ENCODE measurements around the gene OR2Z1. TPM values are rescaled to one million over a fixed set of nuclear protein-coding genes. Genes with fewer than 3 reads are reported as not detected.

OR2Z1 gene
- not detected in 5 replicates for total RNA-seq (2022; extraction: Qiagen RNA extraction; ENCODE audit: low read depth)

GRCh38 chr19:8721334-8721733, at the start of gene OR2Z1:
Gene OR2Z1, plus strand, starts transcription at chr19:8721634. Its CDS starts 9,395 bp downstream, at chr19:8731029.

GRCh38 chr19:8698433-8699063, 22.9 kb upstream of the OR2Z1 start, which contains the start of gene ACTL9:
Gene ACTL9, minus strand, starts transcription at chr19:8698795. Its CDS starts 94 bp downstream, at chr19:8698701.

Other genes with a start within 250 kb of the OR2Z1 start
- 0.08 to 0.19 TPM (median 0.13 TPM) in 4 of 5 replicates, not detected in the other for gene PRAM1, start 219.0 kb upstream of the OR2Z1 start, total RNA-seq (2022; extraction: Qiagen RNA extraction; ENCODE audit: low read depth)
- 14.8 to 18.2 TPM (median 16.3 TPM) in 5 replicates for gene ZNF414, start 207.5 kb upstream of the OR2Z1 start, total RNA-seq (2022; extraction: Qiagen RNA extraction; ENCODE audit: low read depth)
- gene MYO1F, start 144.2 kb upstream of the OR2Z1 start, total RNA-seq (2022; extraction: Qiagen RNA extraction; ENCODE audit: low read depth) = 0.22 to 0.41 TPM (median 0.31 TPM) in 5 replicates
- 8.8 to 15.2 TPM (median 12.9 TPM) in 5 replicates for gene ADAMTS10, start 110.9 kb upstream of the OR2Z1 start, total RNA-seq (2022; extraction: Qiagen RNA extraction; ENCODE audit: low read depth)
- gene NFILZ, start 91.0 kb upstream of the OR2Z1 start, total RNA-seq (2022; extraction: Qiagen RNA extraction; ENCODE audit: low read depth) = not detected in 5 replicates
- gene ACTL9, start 22.8 kb upstream of the OR2Z1 start, total RNA-seq (2022; extraction: Qiagen RNA extraction; ENCODE audit: low read depth) = not detected in 5 replicates
- 4.6 to 7.8 TPM (median 6.5 TPM) in 5 replicates for gene ZNF558, start 110.7 kb downstream of the OR2Z1 start, total RNA-seq (2022; extraction: Qiagen RNA extraction; ENCODE audit: low read depth)
- gene MBD3L1, start 110.7 kb downstream of the OR2Z1 start, total RNA-seq (2022; extraction: Qiagen RNA extraction; ENCODE audit: low read depth) = not detected in 5 replicates

Measured in A549 treated with GW870086 at 1 μM for 4 hours (cell line).